GM21526 (cell line): Measurements from ENCODE around the gene PIK3R6.

Experiments
- ATAC-seq: cut with Tn5 transposase; IDR thresholded peaks from one replicate; pipeline ENCODE4 v1.9.1; 2021; ENCODE audit warnings: moderate library complexity; ENCODE audit not compliant: unreplicated experiment, low FRiP score

Gene PIK3R6

DNA sequence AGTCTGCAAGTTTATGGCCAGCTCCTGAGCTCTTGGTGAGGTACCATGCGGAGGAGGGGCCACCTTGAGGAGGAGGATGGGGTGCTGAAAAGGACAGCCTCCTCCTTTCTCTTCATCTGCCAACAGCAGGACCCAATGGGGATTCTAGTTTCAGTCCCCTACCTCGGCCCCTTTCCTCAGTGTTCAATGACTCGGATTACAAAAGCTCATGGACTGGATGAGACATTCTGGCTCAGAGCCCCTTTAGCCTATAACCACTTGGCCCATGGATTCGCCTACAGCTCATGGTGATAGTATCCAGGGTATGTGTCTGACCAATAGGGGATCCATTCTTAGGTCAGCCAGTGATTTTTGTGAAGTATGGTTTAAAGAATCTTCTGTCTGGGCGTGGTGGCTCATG lies 8.5 kb upstream of the PIK3R6 start:
- no peak for ATAC-seq

DNA sequence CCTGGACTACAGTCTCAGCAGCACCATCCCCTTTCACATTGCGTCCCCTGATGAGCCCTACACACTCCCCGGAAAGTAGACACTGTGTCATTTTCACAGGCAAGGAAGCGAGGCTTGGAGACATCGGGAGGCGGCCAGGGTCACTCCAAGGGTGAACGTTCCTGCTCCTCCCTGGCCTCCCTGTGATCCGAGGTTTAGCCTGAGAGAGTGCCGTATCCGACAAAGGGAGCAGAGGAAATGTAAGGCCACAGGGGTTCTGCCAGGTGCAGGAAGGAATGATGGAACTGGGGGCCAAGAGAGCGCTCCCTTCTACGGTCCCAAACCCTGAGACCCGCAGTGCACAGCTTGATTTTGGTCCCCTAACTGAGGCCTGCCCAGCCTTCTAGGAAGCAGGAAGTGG lies 8.0 kb upstream of the PIK3R6 start:
- ATAC-seq, result no peak

DNA sequence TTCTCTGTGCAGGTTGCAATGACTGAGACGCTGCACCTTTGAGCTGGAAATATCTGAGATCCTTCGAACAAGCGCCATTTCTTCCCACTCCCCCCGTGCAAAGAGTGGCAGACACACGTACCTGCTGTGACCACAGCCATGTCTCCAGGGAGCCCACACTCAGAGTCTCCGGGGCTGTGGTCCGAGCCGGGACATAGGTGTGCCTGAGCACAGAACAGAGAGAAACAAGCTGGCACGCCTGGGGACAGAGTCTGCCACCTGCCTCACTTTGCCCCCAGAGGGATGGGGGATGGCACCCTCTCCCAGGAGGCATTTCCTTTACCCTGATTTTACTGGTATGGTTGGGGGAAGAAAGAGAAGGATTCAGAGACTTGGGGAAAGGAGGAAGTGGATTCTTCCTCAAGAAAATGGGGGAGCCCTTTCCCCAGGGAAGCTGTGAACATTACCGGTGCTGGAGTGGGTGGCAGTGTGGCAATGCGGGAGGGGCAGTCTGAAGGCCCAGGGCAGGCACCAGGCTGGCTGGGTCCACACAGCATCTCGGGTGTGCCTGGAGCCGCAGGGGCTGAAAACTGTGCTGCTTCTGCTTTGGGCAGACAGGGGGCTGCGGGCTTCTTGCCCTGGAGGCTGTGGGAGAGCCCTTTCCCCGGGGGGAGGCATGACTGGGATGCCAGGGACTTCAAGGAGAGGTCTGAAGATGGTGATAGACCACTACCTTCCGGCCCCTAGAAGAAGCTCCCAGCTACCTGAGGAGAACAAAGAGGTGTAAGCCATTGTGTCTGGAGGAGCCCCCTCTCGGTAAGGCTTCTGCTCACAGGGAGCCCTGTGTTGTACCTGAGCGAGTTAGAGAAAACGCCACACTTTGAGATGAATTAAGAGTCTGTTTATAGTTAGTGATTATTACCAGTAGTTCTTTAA lies 6.6 kb upstream of the PIK3R6 start:
- no peak for ATAC-seq

DNA sequence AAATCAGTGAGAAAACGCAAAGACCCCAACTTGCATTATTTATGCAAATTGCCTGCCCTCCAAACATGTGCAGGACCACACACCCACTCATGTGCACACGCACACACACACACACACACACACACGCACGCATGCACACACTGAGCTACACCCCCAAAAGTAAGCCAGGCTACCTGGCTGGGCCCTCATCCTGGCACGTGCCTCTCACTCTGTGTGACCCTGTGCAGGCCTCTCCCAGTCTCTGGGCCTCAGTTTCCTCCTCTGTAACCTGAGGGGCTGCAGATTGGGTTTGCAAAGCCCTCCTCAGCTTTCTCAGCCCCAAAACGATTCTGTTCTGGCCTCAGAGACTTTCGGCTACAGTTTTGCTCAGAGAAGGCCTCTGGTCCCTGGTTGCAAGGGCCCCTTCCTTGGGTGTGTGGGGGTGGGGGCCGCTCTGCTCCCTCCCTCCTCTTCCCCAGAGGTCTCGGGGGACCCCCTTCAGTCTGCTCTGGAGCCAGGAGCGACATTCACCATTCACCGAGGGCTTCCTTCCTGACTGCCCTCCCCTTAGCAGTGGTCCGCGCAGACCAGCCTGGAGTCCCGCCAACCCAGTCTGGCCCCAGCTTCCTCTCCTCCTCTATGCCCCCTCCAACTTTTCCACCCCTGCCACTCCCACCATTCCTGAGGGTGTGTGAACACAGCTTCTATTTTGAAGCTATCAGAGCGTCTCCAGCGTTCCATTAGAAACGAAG lies 5.4 kb upstream of the PIK3R6 start:
- no peak for ATAC-seq

DNA sequence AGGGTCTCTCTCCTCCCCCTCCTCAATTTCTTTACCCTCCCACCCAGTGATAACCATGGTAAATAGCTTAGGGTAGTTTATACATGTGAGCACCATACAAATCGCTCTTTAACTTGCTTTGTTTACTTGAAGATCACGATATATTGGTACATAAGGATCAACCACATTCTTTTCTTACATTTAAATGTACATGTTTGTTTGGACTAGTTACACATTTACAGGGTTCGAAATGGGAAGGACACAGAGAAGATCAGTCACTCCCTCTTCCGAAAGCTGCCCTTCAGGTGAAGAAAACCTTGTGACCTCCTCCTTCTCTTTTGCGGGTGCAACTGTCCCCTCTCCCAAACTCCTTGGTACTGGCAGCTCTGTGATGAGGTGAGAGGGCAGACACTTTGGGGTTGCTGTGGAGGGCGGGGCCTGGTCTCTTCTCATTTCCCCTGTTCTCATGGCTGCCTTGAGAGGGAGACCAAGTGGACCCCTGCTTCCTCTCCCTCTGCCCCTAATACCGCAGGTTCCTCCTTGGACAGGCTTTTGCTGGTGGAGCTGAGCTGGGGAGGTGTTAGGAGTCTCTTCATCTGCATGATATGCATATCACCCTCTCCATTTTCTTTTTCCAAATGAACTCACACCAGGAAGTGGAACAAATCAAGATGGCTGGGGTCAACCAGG lies 4.7 kb upstream of the PIK3R6 start:
- ATAC-seq, result no peak

DNA sequence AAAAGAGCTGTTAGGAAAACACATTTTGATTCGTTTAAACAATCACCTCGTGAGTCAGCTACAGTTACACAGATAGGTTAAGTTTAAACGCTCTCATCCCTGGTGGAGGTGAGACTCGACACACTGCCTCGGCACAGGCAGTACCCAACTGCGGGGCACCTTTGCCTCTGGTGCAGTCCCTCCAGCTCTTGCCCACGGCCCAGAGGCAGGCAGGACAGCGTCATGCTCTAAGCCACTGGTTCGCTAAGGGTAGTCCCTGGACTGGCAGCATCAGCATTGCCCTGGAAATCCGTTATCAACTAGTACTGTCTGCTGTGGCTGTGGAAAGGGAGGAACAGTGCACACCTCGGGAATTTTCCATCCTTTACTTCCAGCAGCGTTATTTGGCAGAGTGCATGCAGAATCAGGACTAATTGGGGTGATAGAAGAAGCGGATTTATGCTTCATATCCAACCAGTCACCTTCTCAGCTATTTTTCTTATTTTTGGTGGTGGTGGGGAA lies 3.7 kb upstream of the PIK3R6 start:
- ATAC-seq, result no peak

DNA sequence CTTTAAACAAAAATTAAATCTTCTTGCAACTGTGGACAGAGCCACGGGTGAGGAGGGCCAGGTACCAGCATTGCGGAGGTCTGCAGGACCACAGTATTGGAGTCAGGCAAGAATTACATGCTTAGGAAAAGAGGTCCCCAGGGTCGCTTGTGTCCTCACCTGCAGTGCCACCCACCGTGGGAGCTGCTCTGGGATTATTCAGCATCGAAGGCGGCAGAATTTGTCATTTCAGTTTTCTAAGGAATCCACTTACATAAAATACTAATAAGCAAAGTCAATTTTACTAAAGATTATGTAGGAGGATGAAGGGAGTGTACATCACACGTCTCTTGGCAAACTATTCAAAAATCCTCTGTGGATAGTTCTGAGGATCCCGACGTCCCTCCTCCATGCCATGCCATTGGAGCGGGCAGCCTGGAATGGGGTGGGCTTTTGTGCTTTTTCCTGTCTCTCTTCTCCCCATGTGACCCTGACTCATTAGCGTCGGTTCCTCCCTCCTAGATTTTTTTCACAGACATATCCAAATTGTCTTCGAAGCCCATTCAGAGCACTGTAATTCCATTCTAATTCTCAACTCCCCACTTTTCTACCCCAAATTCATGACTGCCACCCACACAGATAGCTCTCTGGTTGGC lies 3.0 kb upstream of the PIK3R6 start:
- ATAC-seq, result no peak

DNA sequence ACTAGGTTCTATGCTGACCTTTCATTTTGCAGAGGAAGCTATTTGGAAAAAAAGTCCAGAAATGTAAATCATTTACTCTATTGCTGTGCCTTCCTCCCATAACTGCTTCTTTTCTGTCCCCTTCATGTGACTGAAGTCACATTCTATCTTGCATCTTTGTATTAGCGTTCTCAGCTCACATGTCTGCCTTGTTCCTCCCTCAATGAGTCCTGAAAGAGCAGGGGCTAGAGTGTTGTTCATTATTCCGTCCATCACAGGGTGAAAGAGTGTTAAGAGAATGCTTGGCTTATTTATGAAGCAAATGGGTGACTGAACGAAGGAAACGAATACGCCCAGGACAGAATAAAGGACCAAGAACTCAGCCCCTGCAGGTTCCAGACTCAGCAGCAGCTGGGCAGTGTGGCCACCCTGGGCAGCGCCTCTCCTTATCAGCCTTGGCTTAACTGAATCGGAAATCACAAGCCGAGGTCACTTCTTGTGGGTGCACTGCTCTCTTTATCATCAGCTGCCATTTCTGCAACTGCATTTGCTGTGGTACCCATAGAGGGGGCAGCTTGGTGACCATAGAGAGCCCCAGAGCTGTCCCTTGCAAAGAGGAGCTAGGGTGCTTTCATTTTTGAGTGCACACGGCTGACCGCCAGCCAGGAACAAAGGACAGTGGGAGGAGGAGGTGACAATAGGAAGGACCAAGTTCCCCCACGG lies 1.8 kb upstream of the PIK3R6 start:
- no peak for ATAC-seq

DNA sequence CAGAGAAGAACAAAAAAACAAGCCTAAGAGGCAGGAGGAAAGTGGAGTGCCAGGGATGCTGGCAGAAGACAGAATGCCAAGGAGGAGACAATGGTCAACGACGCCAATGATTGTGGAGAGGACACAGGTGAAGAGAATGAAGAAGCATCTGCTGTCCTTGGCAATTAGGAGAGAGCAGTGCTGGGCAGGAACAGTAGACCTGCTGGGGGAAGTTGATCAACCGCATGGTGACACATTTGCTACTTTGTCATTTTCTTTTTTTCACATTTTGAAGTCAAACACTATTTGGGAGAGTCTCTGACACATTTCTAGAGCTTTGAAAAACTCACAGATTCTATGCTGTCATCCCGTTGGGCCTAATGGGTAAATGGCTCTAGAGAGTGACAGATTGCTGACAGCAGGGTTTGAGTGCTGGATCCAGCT lies 1.1 kb upstream of the PIK3R6 start:
- ATAC-seq, result no peak

DNA sequence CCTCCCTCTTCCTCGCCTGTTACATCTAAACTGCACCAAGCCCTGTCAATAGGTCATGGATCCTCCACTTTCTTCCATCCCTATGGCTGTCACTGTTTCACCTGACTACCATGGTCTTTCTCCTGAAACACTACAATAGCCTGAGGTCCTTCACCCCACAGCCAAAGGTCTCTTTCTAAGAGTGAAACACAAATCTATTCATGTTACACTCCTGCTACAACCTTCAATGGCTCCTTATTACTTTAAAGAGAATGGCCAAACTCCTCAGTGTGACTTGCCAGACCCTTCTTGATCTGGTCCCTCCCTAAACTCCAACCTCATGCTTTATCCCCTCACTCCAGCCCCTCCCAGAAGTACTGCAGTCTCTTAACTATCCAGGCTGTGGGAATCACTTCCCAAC lies 618 bp upstream of the PIK3R6 start:
- ATAC-seq, result no peak

DNA sequence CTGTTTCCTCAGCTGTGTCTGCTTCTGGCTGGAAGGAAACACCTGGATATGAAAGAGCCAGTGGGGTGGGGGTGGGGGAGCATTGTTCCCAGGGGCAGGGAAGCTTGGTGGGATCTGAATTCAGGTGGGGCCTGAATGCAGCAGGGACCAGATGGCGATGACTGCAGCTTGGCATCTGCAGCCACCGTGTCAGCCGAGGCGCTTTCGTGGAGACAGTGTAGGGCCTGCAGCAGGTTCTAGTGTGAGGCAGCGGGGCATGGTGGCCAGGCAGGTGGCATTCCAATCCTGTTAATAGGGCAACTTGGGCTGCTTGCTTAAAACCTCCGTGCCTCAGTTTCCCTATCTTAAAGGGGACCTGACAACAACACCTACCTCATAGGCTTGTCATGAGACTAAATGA lies 1.7 kb downstream of the PIK3R6 start:
- ATAC-seq, result no peak

DNA sequence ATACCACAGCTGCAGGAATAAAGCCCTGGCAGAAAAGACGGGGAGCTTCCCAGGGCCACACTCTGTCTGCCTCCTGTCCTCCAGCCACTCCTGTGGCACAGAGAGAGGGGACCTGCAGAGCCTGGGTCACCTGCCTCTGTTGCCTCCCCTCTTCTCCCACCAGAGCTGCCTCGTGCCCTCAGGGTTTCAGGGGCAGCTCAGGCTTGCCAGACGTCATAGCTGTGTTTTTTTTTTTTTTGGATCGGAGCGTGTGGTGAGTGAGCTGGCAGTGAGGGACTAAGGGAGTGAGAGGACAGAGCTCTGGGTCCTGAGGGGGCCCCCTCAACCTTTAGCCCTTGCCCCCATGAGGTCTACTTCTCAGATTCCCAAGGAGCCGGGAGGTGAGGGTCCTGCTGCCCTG lies 2.1 kb downstream of the PIK3R6 start:
- no peak for ATAC-seq

DNA sequence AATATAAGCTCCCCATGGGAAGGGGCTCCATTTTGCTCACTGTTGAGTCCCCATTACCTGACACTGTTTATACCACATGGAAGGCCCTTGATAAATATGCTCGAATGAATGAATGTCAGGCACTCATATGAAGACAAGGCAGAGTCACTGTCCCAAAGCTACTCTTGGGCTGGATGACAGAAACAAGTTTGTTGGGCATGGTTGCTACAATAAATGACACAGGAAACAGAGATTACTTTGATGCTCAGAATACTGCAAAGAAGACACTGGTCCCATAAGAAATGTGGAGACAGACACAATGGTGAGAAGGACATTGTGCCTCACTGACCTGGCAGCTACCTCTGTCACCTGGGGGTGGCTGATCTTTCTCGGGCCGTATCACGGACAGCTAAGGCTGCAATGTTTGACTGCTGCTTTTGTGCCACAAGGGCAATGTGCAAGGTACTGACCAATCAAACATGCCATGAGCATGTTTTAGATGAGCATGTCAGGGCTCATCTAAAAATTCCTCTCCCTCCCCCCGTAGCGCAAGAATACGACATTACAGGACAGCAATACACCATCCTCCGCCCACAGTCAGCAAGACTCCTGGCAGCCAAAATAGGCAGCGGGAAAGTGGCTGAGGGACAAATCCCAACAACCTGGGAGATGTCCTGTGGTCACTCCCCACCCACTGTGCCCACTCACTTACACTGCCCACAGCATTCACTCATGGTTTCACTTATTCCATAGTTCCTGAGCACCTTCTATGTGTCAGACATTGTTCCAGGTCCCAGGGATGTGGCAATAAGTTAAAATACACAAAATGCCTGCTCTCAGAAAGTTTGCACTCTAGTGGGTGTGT lies 5.0 kb downstream of the PIK3R6 start:
- ATAC-seq, result no peak

DNA sequence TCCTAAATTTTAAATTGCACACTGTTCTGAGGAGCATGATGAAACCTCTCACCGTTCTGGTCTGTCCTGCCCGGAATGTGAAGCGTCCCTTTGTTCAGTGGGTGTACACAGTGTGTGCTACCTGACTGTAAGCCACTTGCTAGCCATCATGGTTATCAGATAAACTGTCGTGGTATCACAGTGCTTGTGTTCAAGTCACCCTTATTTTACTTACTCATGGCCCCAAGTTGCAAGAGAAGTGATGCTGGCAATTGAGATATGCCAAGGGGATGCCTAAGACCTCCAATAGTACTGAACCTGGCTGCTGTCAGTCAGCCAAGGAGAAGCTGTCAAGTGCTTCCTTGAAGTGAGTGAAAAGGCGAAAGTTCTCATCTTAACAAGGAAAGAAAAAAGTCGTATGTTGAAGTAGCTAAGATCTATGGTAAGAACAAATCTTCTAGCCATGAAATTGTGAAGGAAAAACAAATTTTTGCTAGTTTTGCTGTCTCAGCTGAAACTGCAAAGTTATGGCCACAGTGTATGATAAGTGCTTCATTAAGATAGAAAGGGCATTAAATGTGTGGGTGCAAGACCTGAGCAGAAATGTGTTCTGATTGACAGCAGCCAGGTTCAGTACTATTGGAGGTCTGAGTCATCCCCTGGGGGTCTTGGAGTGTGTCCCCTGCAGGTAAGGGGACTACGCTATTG lies 5.8 kb downstream of the PIK3R6 start:
- ATAC-seq, result no peak

DNA sequence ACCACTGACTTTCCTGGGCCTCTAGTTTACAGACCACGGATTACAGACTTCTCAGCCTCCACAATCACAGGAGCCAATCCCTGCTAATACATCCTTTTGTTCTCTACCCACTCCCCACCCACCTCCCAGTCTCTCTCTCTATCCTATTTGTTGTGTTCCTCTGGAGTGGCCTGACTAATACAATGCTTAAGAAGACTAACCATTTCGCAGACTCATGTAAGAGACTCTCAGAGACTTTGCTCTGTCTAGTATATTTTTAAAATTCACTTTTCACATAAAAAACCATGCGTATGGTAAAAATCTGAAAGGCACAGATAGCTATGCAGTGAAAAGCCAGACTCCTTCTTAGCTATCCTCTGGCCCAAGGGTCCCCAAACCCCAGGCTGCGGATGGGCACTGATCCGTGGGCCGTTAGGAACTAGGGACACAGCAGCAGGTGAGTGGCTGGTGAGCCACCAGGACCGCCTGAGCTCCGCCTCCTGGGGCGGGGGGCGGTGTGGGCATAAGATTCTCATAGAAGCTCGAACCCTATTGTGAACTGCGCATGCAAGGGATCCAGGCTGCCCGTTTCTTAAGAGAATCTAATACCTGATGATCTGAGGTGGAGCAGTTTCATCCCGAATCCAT lies 7.6 kb downstream of the PIK3R6 start:
- no peak for ATAC-seq

DNA sequence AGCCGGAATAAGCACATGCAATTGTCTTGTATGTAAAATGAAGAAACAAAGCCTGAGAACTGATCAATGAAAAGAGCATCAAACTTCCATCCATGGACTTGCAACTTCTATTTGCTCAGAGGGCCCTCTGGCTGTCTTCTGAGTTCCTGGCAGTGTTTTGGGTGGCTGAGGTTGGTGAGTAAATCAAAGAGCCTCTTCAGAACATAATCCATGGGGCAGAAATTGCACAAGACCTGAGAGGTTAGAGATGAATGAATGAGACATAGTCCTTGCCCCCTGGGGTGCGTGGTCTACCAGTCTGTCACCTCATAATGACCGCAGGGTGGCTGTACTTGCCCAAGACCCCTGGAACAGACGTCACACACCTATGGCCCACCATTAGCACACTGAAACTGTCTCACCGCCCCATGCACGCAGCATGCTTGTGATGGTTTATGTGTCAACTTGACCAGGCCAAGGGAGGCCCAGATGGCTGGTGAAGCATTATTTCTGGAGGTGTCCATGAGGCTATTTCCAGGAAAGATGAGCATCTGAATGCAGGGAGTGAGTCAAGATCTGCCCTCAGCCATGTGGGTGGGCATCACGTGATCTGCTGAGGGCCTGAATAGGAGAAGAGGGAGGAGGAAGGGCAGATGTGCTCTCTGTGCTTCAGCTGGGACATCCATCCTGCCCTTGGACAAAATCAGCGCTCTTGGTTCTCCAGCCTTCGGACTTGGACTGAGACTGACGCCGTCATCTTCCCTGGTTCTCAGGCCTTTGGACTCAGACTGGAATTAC lies 8.3 kb downstream of the PIK3R6 start:
- ATAC-seq, result no peak

DNA sequence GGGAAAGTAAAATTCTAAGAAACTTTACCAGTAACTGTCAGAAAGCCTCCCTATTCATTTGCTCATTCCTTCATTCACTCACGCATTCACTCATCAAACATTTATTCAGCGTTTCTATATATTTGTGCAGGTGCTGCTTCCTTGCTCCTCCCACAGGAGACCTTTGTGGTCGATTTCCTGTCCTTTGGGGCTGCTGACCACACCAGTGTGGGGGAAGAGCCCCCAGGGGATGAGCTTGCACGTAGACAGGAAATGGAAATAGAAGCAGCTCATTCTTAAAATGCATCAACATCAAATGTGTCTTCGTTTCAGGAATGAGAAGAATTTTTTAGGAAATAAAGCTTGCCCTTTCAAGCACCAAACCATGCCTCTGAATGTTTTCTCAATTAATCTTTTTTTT lies 9.6 kb downstream of the PIK3R6 start:
- no peak for ATAC-seq
